ENCODE results near the gene KRTAP9-2.

Gene KRTAP9-2

GRCh38 chr17:41258406-41258805 is 32.0 kb downstream of the KRTAP9-2 start:
- H3K27me3 ChIP-seq (ENCODE audit: insufficient read depth, low read length, poor library complexity, severe bottlenecking): no peaks in the 10 kb centered on the region
- H4K20me1 ChIP-seq (ENCODE audit: insufficient read depth, low read length, poor library complexity, severe bottlenecking): no peaks in the 10 kb centered on the region
- no peaks in the 10 kb centered on the region for H3K4me1 ChIP-seq (ENCODE audit: insufficient read depth, low read length, poor library complexity, severe bottlenecking)
- H3K79me2 ChIP-seq (ENCODE audit: insufficient read depth, low read length): no peaks in the 10 kb centered on the region
- no peak overlapping the region for H3K9ac ChIP-seq (ENCODE audit: low read depth, low read length, poor library complexity, severe bottlenecking)
- no peak overlapping the region for H2AFZ ChIP-seq (ENCODE audit: low read length)
- no peaks in the 10 kb centered on the region for H3K36me3 ChIP-seq (ENCODE audit: insufficient read depth, low read length)
- TF ChIP-seq, protein P1, sequence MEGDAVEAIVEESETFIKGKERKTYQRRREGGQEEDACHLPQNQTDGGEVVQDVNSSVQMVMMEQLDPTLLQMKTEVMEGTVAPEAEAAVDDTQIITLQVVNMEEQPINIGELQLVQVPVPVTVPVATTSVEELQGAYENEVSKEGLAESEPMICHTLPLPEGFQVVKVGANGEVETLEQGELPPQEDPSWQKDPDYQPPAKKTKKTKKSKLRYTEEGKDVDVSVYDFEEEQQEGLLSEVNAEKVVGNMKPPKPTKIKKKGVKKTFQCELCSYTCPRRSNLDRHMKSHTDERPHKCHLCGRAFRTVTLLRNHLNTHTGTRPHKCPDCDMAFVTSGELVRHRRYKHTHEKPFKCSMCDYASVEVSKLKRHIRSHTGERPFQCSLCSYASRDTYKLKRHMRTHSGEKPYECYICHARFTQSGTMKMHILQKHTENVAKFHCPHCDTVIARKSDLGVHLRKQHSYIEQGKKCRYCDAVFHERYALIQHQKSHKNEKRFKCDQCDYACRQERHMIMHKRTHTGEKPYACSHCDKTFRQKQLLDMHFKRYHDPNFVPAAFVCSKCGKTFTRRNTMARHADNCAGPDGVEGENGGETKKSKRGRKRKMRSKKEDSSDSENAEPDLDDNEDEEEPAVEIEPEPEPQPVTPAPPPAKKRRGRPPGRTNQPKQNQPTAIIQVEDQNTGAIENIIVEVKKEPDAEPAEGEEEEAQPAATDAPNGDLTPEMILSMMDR (conservative IDR thresholded peaks at IDR 0.05; ENCODE audit: low read length): no peak
- no peak for TF ChIP-seq EZH2phosphoT487 (IDR thresholded peaks at IDR 0.05; ENCODE audit: borderline replicate concordance)
- H3K9me2 ChIP-seq (replicated peaks; ENCODE audit: low read depth, low read length): no peaks in the 10 kb centered on the region
- no peaks in the 10 kb centered on the region for H3F3A ChIP-seq (ENCODE audit: low read depth)
- H3K4me2 ChIP-seq (ENCODE audit: low read depth, low read length, poor library complexity, severe bottlenecking): no peak overlapping the region
- no peak overlapping the region for H3K4me3 ChIP-seq (ENCODE audit: low read length, poor library complexity, severe bottlenecking)
- H3K9me3 ChIP-seq (ENCODE audit: insufficient read depth, low read depth, low read length): no peaks in the 10 kb centered on the region

- no peak for TF ChIP-seq EZH2phosphoT487 (IDR thresholded peaks at IDR 0.05; ENCODE audit: borderline replicate concordance)
- TF ChIP-seq, protein P1 (conservative IDR thresholded peaks at IDR 0.05; ENCODE audit: low read length): no peak
- Histone ChIP-seq H3K9ac (ENCODE audit: low read depth, low read length, poor library complexity, severe bottlenecking) (no peak overlapping the region), H2AFZ (ENCODE audit: low read length) (no peak overlapping the region), H3K4me3 (ENCODE audit: low read length, poor library complexity, severe bottlenecking) (no peak overlapping the region), H4K20me1 (ENCODE audit: insufficient read depth, low read length, poor library complexity, severe bottlenecking) (no peaks in the 10 kb centered on the region), H3K79me2 (ENCODE audit: insufficient read depth, low read length) (no peaks in the 10 kb centered on the region), H3K9me2 (replicated peaks; ENCODE audit: low read depth, low read length) (no peaks in the 10 kb centered on the region), H3K4me2 (ENCODE audit: low read depth, low read length, poor library complexity, severe bottlenecking) (no peak overlapping the region), H3K4me1 (ENCODE audit: insufficient read depth, low read length, poor library complexity, severe bottlenecking) (no peaks in the 10 kb centered on the region), H3K9me3 (ENCODE audit: insufficient read depth, low read depth, low read length) (no peaks in the 10 kb centered on the region), H3F3A (ENCODE audit: low read depth) (no peaks in the 10 kb centered on the region), H3K27me3 (ENCODE audit: insufficient read depth, low read length, poor library complexity, severe bottlenecking) (no peaks in the 10 kb centered on the region), H3K36me3 (ENCODE audit: insufficient read depth, low read length) (no peaks in the 10 kb centered on the region)
Observed at GRCh38 chr17:41263212-41263611, 36.8 kb downstream of the KRTAP9-2 start.

DNA sequence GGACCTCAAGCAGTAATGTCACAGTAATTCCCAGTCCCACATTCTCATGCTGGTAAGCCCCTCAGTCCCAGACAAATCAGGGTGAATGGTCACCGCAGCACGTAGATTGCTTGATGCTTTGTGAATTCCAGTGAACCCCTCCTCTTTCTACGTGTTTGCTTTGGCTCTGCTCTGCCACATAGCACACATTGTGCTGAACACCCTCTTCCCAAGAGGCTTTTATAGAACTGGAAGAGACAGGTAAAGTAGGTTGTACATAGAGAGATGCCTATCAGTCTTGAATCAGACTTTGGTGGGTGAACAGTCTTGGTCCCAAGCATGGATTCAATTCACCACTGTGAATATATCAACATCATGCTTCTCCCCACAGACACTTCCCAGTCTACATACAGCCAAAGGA is 38.2 kb downstream of the KRTAP9-2 start:
- no peak overlapping the region for H2AFZ ChIP-seq (ENCODE audit: low read length)
- H3K4me1 ChIP-seq (ENCODE audit: insufficient read depth, low read length, poor library complexity, severe bottlenecking): no peaks in the 10 kb centered on the region
- H3K9me2 ChIP-seq (replicated peaks; ENCODE audit: low read depth, low read length): no peaks in the 10 kb centered on the region
- no peak overlapping the region for H3K4me2 ChIP-seq (ENCODE audit: low read depth, low read length, poor library complexity, severe bottlenecking)
- no peak overlapping the region for H3K9ac ChIP-seq (ENCODE audit: low read depth, low read length, poor library complexity, severe bottlenecking)
- no peaks in the 10 kb centered on the region for H3K27me3 ChIP-seq (ENCODE audit: insufficient read depth, low read length, poor library complexity, severe bottlenecking)
- no peaks in the 10 kb centered on the region for H3F3A ChIP-seq (ENCODE audit: low read depth)
- no peaks in the 10 kb centered on the region for H4K20me1 ChIP-seq (ENCODE audit: insufficient read depth, low read length, poor library complexity, severe bottlenecking)
- H3K9me3 ChIP-seq (ENCODE audit: insufficient read depth, low read depth, low read length): no peaks in the 10 kb centered on the region
- no peak overlapping the region for H3K4me3 ChIP-seq (ENCODE audit: low read length, poor library complexity, severe bottlenecking)
- H3K36me3 ChIP-seq (ENCODE audit: insufficient read depth, low read length): no peaks in the 10 kb centered on the region
- no peaks in the 10 kb centered on the region for H3K79me2 ChIP-seq (ENCODE audit: insufficient read depth, low read length)
- TF ChIP-seq, protein P1 (conservative IDR thresholded peaks at IDR 0.05; ENCODE audit: low read length): no peak
- TF ChIP-seq EZH2phosphoT487 (IDR thresholded peaks at IDR 0.05; ENCODE audit: borderline replicate concordance): no peak
